D721Med (cell line): Measurements from ENCODE around the gene GPC3.
"Not testable (repeated sequence)": the region's sequence is repeated elsewhere in the genome, so short reads cannot be mapped to it uniquely, and the experiment has no call there.

Experiments used
- DNase-seq: peaks from one replicate; pipeline ENCODE4 v3.0.0; 2011; ENCODE audit warnings: low spot score; ENCODE audit not compliant: insufficient read length
- FAIRE-seq: peaks from 2 replicates; lab custom pipeline; 2011; peaks lifted over from hg19 to GRCh38; lab: Jason Lieb, UNC
- TF ChIP-seq, protein P1 (sequence below): IDR thresholded peaks from 2 replicates; pipeline ENCODE4 v1.5.1; 2012; ENCODE audit warnings: mild to moderate bottlenecking, control low read depth; ENCODE audit not compliant: insufficient read depth; ENCODE audit errors: missing control alignments

GPC3 gene

DNA sequence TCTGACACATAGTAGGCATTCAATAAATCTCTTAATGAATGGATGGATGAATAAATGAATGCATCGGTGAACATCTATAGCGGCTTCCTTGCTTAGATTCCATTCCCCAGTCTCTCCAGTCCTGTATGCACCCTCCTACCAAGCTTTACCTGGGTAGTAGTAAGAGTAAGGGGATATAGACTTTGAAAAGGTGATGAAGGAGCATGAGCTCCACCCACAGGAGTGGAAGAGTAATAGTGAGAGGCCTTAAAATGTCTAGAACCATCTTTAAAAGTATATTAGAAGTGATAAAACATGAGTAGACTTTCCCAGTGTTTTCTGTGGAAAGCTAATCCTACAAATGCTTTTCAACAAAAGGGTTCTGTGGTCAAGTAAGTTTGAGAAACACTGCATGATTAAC, 35.5 kb upstream of the GPC3 start:
- TF ChIP-seq, protein P1, sequence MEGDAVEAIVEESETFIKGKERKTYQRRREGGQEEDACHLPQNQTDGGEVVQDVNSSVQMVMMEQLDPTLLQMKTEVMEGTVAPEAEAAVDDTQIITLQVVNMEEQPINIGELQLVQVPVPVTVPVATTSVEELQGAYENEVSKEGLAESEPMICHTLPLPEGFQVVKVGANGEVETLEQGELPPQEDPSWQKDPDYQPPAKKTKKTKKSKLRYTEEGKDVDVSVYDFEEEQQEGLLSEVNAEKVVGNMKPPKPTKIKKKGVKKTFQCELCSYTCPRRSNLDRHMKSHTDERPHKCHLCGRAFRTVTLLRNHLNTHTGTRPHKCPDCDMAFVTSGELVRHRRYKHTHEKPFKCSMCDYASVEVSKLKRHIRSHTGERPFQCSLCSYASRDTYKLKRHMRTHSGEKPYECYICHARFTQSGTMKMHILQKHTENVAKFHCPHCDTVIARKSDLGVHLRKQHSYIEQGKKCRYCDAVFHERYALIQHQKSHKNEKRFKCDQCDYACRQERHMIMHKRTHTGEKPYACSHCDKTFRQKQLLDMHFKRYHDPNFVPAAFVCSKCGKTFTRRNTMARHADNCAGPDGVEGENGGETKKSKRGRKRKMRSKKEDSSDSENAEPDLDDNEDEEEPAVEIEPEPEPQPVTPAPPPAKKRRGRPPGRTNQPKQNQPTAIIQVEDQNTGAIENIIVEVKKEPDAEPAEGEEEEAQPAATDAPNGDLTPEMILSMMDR = no peak
- FAIRE-seq (no peak), DNase-seq (no peak)

GRCh38 chrX:134019567-134020206, 34.3 kb upstream of the GPC3 start:
- TF ChIP-seq, protein P1 = no peak
- DNase-seq (no peak), FAIRE-seq (no peak)

DNA sequence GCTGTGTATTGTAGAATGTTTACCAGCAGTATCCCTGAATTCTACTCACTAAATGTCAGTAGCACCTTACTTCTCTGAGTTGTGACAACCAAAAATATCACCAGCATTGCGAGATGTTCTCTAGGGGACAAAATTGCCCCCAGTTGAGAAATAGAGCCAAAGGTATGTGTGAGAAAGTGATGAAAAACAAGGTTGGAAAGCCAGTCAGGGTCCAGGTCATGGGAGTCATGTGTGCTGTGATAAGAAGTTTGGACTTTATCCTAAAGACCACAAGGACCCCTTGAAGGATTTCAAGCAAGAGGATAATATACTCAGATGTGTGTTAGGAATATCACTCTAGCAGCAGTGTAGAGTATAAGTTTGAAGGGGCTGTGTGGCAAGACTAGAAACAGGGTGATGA, 30.9 kb upstream of the GPC3 start:
- not testable (repeated sequence) for FAIRE-seq, DNase-seq

DNA sequence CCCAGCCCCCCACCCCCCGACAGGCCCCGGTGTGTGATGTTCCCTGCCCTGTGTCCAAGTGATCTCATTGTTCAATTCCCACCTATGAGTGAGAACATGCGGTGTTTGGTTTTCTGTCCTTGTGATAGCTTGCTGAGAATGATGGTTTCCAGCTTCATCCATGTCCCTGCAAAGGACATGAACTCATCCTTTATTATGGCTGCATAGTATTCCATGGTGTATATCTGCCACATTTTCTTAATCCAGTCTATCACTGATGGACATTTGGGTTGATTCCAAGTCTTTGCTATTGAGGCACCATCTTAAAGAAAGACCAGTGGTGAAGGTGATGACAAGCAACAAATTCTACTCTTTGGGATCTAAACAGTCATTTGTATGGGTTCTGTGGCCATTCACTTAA, 30.1 kb upstream of the GPC3 start:
- FAIRE-seq, DNase-seq: not testable (repeated sequence)

DNA sequence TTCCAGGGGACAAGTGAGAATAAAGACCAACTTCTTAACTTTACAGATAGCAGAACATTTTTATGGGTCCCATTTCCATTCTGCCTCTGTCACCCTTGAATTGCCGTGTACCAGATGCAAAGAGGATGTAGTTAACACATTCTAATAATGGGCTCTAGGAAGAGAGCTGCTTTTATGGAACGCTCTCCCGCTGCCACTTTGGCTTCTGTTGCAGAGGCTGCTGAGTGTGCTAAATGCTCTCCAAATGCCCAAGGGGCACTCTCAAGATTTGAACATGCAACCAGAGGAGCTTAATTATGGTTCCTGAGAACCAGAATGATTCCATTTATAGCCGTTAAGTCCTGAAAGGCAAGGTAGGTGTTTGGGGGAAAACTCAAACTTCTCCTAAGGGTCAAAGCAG, 28.1 kb upstream of the GPC3 start:
- FAIRE-seq (no peak), DNase-seq (no peak)
- TF ChIP-seq, protein P1 = no peak

- TF ChIP-seq, protein P1 = no peak
- no peak for DNase-seq
- no peak for FAIRE-seq
Measured at GRCh38 chrX:134013092-134013497, 27.7 kb upstream of the GPC3 start.

- TF ChIP-seq, protein P1 = no peak
- DNase-seq = no peak
- FAIRE-seq = no peak
Measured at GRCh38 chrX:134010690-134011089, 25.3 kb upstream of the GPC3 start.

- TF ChIP-seq, protein P1 = no peak
- no peak for FAIRE-seq
- DNase-seq = no peak
Measured at GRCh38 chrX:134007716-134008115, 22.3 kb upstream of the GPC3 start.
